OCI-LY7 (cell line): Measurements from ENCODE around the gene RMI2.

Experiments
- EZH2phosphoT487 ChIP-seq: fragments of 200-600 bp; sonication (generic); IDR thresholded peaks from 2 replicates; pipeline ENCODE4 v1.6.1; 2018; ENCODE audit warnings: low read depth, borderline replicate concordance, mild to moderate bottlenecking, mixed run types, antibody characterized with exemption, low read length, moderate library complexity, mixed read lengths
- TF ChIP-seq, protein P1 (sequence below): fragments of 200-600 bp; sonication (generic); conservative IDR thresholded peaks from 2 replicates; pipeline ENCODE4 v1.5.1; 2014; ENCODE audit warnings: mild to moderate bottlenecking, antibody characterized with exemption, low read length, moderate library complexity, mixed read lengths

DNA sequence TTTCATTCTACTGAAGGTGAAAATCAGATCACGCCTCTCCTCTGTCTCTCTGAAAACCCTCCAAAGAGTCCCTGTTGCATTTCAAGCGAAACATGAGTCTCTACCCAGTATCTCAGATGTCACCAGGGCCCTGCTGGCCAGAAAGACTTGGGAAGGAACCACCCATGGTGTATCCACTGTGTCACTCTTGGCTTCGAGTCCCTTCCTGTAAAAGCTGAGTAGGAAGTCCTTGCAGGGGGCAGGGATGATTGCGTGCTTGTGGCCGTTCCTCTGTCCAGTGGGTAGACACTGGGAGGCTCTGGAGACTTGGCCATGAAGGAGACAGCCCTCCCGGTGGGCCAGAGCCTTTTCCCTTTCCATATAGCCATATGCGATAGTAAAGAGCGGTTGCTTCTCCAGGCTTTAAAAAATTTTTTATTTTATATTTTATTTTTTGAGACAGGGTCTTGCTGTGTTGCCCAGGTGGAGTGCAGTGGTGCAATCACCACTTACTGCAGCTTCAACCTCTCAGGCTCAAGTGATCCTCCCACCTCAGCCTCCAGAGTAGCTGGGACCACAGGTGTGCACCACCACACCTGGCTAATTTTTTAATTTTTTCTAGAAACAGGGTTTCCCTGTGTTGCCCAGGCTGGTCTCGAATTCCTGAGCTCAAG lies 19.0 kb upstream of the RMI2 start:
- TF ChIP-seq, protein P1, sequence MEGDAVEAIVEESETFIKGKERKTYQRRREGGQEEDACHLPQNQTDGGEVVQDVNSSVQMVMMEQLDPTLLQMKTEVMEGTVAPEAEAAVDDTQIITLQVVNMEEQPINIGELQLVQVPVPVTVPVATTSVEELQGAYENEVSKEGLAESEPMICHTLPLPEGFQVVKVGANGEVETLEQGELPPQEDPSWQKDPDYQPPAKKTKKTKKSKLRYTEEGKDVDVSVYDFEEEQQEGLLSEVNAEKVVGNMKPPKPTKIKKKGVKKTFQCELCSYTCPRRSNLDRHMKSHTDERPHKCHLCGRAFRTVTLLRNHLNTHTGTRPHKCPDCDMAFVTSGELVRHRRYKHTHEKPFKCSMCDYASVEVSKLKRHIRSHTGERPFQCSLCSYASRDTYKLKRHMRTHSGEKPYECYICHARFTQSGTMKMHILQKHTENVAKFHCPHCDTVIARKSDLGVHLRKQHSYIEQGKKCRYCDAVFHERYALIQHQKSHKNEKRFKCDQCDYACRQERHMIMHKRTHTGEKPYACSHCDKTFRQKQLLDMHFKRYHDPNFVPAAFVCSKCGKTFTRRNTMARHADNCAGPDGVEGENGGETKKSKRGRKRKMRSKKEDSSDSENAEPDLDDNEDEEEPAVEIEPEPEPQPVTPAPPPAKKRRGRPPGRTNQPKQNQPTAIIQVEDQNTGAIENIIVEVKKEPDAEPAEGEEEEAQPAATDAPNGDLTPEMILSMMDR: no peak
- no peak for TF ChIP-seq EZH2phosphoT487
